Measurements from ENCODE around the gene SFN. TPM values are rescaled to one million over a fixed set of nuclear protein-coding genes. Genes with fewer than 3 reads are reported as not detected.
A peak's percentile ranks its signal among the peaks of the same experiment; 100 is the strongest.
"Not testable (repeated sequence)": the region's sequence is repeated elsewhere in the genome, so short reads cannot be mapped to it uniquely, and the experiment has no call there.

SFN gene
- total RNA-seq, 1 donor from 2014 or later = 83.8 TPM

- intact Hi-C loops (cut with DNase I) = no loop called here
- ATAC-seq (peak; percentile 94), DNase-seq (peak; percentile 99)
- Histone ChIP-seq H3K36me3 (no peaks in the 10 kb centered on the region), H3K9me3 (no peaks in the 10 kb centered on the region), H3K4me1 (peaks cover 13% of the 10 kb centered on the region), H3K4me3 (peak overlapping the region; percentile 64), H3K27ac (peak overlapping the region; percentile 97), H3K27me3 (no peaks in the 10 kb centered on the region)
- no peak for TF ChIP-seq CTCF (IDR thresholded peaks at IDR 0.05)
Measured at GRCh38 chr1:26864610-26865480, 1.9 kb downstream of the SFN start.

GRCh38 chr1:26873097-26873496, 10.1 kb downstream of the SFN start:
- intact Hi-C loops (cut with DNase I); DNase-seq; ATAC-seq: not testable (repeated sequence)

GRCh38 chr1:26874896-26875295, 11.9 kb downstream of the SFN start:
- Histone ChIP-seq H3K27me3 (no peaks in the 10 kb centered on the region), H3K27ac (no peak overlapping the region), H3K4me1 (no peaks in the 10 kb centered on the region), H3K9me3 (no peaks in the 10 kb centered on the region), H3K36me3 (peaks cover 36% of the 10 kb centered on the region), H3K4me3 (no peak overlapping the region)
- ATAC-seq = no peak
- DNase-seq = no peak
- TF ChIP-seq CTCF (IDR thresholded peaks at IDR 0.05) = no peak
- intact Hi-C loops (cut with DNase I) = no loop called here

More at GRCh38 chr1:26873097-26873496, 10.1 kb downstream of the SFN start:
- not testable (repeated sequence) for H3K4me3 ChIP-seq, H3K4me1 ChIP-seq, H3K27ac ChIP-seq, H3K27me3 ChIP-seq, H3K9me3 ChIP-seq
- peaks cover 18% of the 10 kb centered on the region for H3K36me3 ChIP-seq

GRCh38 chr1:26877326-26877725, 14.4 kb downstream of the SFN start:
- Histone ChIP-seq H3K4me1 (no peaks in the 10 kb centered on the region), H3K4me3 (no peak overlapping the region), H3K27me3 (no peaks in the 10 kb centered on the region), H3K27ac (no peak overlapping the region), H3K9me3 (no peaks in the 10 kb centered on the region), H3K36me3 (peaks cover 59% of the 10 kb centered on the region)
- TF ChIP-seq CTCF (IDR thresholded peaks at IDR 0.05) = no peak
- DNase-seq = no peak
- no peak for ATAC-seq
- intact Hi-C loops (cut with DNase I) = no loop called here

- intact Hi-C loops (cut with DNase I) = loop anchor here (10.0 kb wide), 1 partner anchor 75 kb away; no protein-coding TSS in a partner anchor
- H3K27ac ChIP-seq = no peak overlapping the region
- no peaks in the 10 kb centered on the region for H3K4me1 ChIP-seq
- H3K9me3 ChIP-seq = no peaks in the 10 kb centered on the region
- no peak for DNase-seq
- H3K27me3 ChIP-seq = no peaks in the 10 kb centered on the region
- no peak for TF ChIP-seq CTCF (IDR thresholded peaks at IDR 0.05)
- ATAC-seq = no peak
- no peak overlapping the region for H3K4me3 ChIP-seq
- H3K36me3 ChIP-seq = peaks cover 84% of the 10 kb centered on the region
Measured at GRCh38 chr1:26879793-26880192, 16.8 kb downstream of the SFN start.

- not testable (repeated sequence) for H3K4me3 ChIP-seq, H3K27me3 ChIP-seq, DNase-seq, H3K9me3 ChIP-seq, H3K4me1 ChIP-seq, ATAC-seq, H3K27ac ChIP-seq
- intact Hi-C loops (cut with DNase I) = loop anchor here (10.0 kb wide), 1 partner anchor 77 kb away; no protein-coding TSS in a partner anchor
- peaks cover 97% of the 10 kb centered on the region for H3K36me3 ChIP-seq
Measured at GRCh38 chr1:26881611-26882010, 18.7 kb downstream of the SFN start.

Measured in upper lobe of right lung (tissue), 1 donor.